ENCODE data around the gene TCHHL1.
A peak's percentile ranks its signal among the peaks of the same experiment; 100 is the strongest.

The TCHHL1 gene

DNA sequence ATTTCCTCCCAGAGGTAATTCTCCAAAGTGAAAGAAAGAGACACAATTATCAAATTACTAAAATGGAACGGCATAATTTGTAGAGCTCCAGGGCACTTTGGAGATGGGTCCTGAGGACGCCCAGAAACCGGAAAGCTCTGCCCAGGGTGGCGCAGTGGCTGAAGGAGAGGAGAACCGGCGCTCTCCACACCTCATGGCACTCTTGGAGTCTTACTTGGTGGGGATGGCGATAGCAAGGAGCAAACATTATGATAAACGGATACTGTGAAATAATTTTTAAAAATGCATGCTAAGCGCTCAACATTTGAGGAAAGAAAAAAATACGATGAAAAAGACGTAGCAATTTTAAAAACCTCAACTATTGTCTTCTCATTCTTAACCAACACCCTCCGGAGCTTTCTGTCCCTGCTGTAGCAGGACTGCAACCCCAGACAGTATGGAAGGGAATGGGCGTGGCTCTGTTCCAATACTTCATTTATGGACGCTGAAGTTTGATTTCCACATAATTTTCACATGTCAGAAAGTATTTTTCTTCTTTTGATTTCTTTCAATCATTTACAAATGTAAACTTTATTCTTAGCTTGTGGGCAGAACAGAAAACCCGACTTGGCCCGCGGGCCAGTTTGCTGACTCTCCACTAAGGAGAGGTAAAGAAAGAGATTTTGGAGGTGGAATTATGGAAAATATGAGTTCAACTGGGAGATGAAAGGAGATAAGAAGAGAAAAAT lies 53.2 kb downstream of the TCHHL1 start:
- no peaks in the 10 kb centered on the region for H3K9me3 Mint-ChIP-seq
- H3K27ac Mint-ChIP-seq = peak overlapping the region; percentile 97
- H3K4me3 Mint-ChIP-seq = peak overlapping the region; percentile 98
- H3K36me3 Mint-ChIP-seq (ENCODE audit: low read depth) = peaks cover 38% of the 10 kb centered on the region
- H3K4me1 Mint-ChIP-seq (ENCODE audit: low read depth) = peaks cover 40% of the 10 kb centered on the region
- no peaks in the 10 kb centered on the region for H3K27me3 Mint-ChIP-seq

DNA sequence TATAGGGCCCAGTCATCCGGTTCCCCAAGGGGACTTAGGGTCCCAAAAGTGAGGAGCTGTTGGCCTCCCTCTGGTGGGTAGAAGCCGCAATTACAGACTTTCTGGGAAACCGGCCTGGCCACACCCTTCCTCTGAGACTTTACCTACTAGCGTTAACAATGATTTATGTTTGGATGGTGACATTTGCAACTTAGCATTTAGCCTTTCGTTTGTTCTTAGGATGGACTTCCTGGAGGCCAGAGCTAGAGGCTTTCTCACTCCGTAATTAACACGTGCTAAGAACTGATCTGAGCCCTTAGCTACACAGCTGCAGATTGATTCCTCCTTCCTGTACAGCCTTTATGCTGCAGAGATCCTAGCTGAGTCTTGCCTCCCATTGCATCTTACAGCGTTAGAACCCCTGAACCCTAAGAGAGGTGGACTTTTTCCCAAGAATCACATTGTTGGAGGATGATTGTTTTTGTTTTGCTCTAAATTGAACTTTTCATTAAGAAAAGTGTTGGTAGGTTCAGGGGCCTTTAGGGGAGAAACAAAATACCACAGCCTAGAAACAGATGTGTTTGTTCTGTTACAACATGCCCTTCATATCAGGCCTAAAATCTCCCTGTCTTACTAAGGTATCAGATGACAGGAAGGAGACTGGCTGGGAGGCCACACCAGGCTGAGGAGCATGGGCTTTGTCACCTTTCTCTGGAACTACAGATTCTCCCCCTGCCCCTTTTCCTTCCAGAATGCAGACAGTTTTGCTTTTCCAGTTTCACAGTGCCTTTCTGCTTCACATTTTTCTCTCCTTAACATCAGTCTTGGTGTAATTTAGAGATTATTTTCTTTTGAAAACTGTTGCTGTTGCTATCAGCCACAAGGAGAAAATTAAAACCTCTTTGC lies 54.0 kb downstream of the TCHHL1 start:
- Mint-ChIP-seq H3K4me1 (ENCODE audit: low read depth) (peaks cover 42% of the 10 kb centered on the region), H3K4me3 (peak overlapping the region; percentile 98), H3K36me3 (ENCODE audit: low read depth) (peaks cover 43% of the 10 kb centered on the region), H3K27ac (peak overlapping the region; percentile 97), H3K9me3 (no peaks in the 10 kb centered on the region), H3K27me3 (no peaks in the 10 kb centered on the region)

DNA sequence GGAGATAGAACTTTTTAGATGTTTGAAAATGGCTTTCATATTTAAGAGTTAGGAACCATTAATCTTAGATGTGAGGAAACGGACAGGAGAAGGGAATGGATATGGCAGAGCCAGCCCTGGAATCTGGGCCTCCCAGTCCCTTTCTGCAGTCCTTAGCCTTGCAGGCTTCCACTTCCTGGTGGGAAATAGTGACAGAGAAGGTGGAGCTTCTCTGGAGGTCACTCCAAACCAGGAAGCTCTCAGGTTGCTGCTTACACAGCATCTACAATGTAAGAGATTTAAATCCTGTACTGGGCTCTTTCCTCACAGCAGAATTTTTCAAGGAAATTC lies 54.6 kb downstream of the TCHHL1 start:
- peaks cover 48% of the 10 kb centered on the region for H3K4me1 Mint-ChIP-seq (ENCODE audit: low read depth)
- peaks cover 47% of the 10 kb centered on the region for H3K36me3 Mint-ChIP-seq (ENCODE audit: low read depth)
- H3K9me3 Mint-ChIP-seq = peaks cover 2% of the 10 kb centered on the region
- peak overlapping the region; percentile 97 for H3K27ac Mint-ChIP-seq
- no peaks in the 10 kb centered on the region for H3K27me3 Mint-ChIP-seq
- peak overlapping the region; percentile 98 for H3K4me3 Mint-ChIP-seq
